ENCODE measurements around the gene PDE6B.

The PDE6B gene

DNA sequence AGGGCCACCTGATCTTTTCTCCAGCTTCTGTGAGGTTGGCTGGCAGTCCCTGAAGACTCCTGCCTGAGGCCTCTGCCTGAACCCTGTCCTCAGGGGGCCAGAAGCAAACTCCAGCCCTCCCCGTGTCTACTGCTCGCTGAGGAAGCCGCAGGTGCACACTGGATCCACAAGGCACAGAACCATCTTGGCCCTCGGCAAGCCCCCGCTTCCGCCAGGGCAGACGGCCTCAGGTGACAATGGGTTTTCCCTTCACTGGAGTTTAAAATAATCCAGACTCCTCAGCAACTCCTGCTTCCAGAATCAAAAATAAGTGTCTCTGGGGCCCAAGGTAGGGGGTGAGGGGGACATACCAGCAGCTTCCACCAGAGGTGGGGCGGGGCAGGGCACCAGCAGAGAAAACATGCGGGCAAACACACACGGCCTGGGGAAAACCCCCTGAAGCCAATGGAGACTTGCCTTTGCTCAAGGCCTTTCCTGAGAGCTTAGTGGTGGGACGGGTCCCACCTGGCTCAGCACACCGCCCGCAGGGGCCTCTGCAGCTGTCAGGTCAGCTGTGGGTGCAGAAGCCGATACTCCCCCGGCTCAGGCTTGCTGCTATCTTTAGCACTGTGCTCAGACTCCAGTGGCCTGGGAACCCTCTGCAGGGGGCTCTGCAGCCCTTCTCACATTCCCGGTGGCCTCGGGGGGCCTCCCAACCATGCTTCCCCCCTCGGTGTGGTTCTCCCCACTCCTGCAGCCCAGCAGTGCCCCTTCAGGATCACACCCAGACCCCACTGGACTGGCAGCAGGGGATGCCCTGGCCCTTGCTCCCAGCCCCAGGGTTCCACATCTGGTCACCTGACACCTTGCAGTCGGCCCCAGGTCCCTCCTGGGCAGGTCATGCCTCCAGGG, 50.9 kb downstream of the PDE6B start:
- peak overlapping the region; percentile 94 for H3K4me3 ChIP-seq (ENCODE audit: low read length)
- H3K36me3 ChIP-seq (replicated peaks; ENCODE audit: low read depth, low read length): peaks cover 11% of the 10 kb centered on the region
- no peaks in the 10 kb centered on the region for H3K27me3 ChIP-seq (ENCODE audit: low read depth, low read length)
- H3K9ac ChIP-seq (ENCODE audit: low read length): peak overlapping the region; percentile 97
- H2AFZ ChIP-seq (ENCODE audit: low read depth, low read length): no peak overlapping the region
- no peaks in the 10 kb centered on the region for H4K20me1 ChIP-seq (ENCODE audit: insufficient read depth, low read length)
- peaks cover 40% of the 10 kb centered on the region for H3K4me1 ChIP-seq (ENCODE audit: low read length)
- no peak for TF ChIP-seq EZH2phosphoT487 (IDR thresholded peaks at IDR 0.05; ENCODE audit: low read depth)
- TF ChIP-seq, protein P1, sequence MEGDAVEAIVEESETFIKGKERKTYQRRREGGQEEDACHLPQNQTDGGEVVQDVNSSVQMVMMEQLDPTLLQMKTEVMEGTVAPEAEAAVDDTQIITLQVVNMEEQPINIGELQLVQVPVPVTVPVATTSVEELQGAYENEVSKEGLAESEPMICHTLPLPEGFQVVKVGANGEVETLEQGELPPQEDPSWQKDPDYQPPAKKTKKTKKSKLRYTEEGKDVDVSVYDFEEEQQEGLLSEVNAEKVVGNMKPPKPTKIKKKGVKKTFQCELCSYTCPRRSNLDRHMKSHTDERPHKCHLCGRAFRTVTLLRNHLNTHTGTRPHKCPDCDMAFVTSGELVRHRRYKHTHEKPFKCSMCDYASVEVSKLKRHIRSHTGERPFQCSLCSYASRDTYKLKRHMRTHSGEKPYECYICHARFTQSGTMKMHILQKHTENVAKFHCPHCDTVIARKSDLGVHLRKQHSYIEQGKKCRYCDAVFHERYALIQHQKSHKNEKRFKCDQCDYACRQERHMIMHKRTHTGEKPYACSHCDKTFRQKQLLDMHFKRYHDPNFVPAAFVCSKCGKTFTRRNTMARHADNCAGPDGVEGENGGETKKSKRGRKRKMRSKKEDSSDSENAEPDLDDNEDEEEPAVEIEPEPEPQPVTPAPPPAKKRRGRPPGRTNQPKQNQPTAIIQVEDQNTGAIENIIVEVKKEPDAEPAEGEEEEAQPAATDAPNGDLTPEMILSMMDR (IDR thresholded peaks at IDR 0.05; ENCODE audit: low read depth, low read length): no peak
- H3K79me2 ChIP-seq (ENCODE audit: low read length): peaks cover 26% of the 10 kb centered on the region
- peak overlapping the region; percentile 91 for H3K4me2 ChIP-seq (ENCODE audit: low read length)
- no peaks in the 10 kb centered on the region for H3K9me3 ChIP-seq (ENCODE audit: insufficient read depth, low read length)
- H3K27ac ChIP-seq (ENCODE audit: low read length): peak overlapping the region; percentile 84

DNA sequence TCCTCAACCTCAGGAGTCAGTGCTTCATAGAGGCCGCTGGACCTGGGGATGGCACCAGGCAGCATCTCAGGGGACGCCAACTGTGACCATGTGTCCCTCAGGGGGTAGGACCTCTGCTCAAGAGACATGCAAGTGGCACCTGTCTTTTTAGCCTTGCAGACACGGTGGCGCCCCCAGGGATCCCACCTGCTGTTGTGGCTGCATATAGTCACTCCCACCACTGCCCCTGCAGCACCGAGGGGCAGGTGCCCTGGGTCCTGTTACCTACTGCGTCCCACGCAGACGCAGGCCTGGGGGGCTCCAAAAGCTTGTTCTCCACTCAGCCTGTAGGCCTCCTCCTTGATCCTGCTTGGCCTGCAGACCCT, 51.5 kb downstream of the PDE6B start:
- Histone ChIP-seq H3K4me3 (ENCODE audit: low read length) (peak overlapping the region; percentile 94), H3K79me2 (ENCODE audit: low read length) (peaks cover 26% of the 10 kb centered on the region), H3K27ac (ENCODE audit: low read length) (peak overlapping the region; percentile 84), H3K9ac (ENCODE audit: low read length) (peak overlapping the region; percentile 97; the same call in 1 of the 2 replicates), H3K4me1 (ENCODE audit: low read length) (peaks cover 40% of the 10 kb centered on the region), H3K9me3 (ENCODE audit: insufficient read depth, low read length) (no peaks in the 10 kb centered on the region), H4K20me1 (ENCODE audit: insufficient read depth, low read length) (no peaks in the 10 kb centered on the region), H2AFZ (ENCODE audit: low read depth, low read length) (no peak overlapping the region), H3K36me3 (replicated peaks; ENCODE audit: low read depth, low read length) (peaks cover 6% of the 10 kb centered on the region), H3K27me3 (ENCODE audit: low read depth, low read length) (no peaks in the 10 kb centered on the region), H3K4me2 (ENCODE audit: low read length) (peak overlapping the region; percentile 91)
- TF ChIP-seq EZH2phosphoT487 (IDR thresholded peaks at IDR 0.05; ENCODE audit: low read depth): no peak
- TF ChIP-seq, protein P1 (IDR thresholded peaks at IDR 0.05; ENCODE audit: low read depth, low read length): no peak

DNA sequence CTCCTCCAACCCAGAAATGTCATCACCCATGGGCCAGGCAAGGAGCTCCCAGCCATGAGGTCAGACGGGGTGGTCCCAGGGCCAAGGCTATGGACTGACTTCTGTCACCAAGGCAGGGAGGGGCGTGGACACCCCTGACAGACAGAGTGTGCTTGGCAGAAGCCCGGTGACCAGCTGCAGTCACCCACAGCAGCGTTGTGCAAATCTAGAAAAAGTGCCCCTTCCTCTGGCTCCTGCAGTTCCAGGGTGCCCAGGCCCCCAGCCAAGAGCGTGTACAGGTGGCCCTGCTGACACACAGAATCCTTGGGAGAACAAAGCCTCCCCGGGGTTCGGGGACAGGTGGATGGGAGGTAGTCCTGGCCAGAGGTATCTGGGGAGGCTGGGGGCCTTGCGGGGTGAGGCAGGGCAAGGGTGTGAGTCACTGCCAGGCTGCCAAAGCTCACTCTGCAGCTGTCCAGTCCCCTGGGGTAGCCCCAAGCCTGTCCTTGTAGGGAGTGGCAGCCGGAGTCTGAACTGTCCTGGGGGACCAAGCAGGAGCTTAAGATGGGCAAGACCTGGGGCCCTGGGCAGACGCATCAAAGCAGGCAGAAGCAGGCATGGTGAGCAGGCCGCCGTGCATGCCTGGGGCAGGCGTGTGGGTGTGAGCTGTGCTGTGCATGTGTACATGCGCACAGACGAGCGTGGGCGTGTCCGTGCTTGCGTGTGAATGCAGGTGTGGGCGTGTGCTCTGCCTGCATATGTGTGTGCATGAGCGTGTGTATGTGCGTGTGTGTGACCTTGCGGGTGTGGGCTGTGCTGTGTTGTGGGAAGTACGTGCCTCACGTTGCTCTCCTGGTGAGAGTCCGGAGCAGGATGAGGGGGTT, 52.3 kb downstream of the PDE6B start:
- no peak for TF ChIP-seq EZH2phosphoT487 (IDR thresholded peaks at IDR 0.05; ENCODE audit: low read depth)
- TF ChIP-seq, protein P1 (IDR thresholded peaks at IDR 0.05; ENCODE audit: low read depth, low read length): no peak
- H4K20me1 ChIP-seq (ENCODE audit: insufficient read depth, low read length): no peaks in the 10 kb centered on the region
- H3K9me3 ChIP-seq (ENCODE audit: insufficient read depth, low read length): no peaks in the 10 kb centered on the region
- H2AFZ ChIP-seq (ENCODE audit: low read depth, low read length): no peak overlapping the region
- no peak overlapping the region for H3K9ac ChIP-seq (ENCODE audit: low read length)
- peaks cover 40% of the 10 kb centered on the region for H3K4me1 ChIP-seq (ENCODE audit: low read length)
- H3K27me3 ChIP-seq (ENCODE audit: low read depth, low read length): no peaks in the 10 kb centered on the region
- peak overlapping the region; percentile 91 for H3K4me2 ChIP-seq (ENCODE audit: low read length)
- H3K4me3 ChIP-seq (ENCODE audit: low read length): no peak overlapping the region
- peaks cover 26% of the 10 kb centered on the region for H3K79me2 ChIP-seq (ENCODE audit: low read length)
- peak overlapping the region; percentile 84; the same call in 1 of the 2 replicates for H3K27ac ChIP-seq (ENCODE audit: low read length)
- H3K36me3 ChIP-seq (replicated peaks; ENCODE audit: low read depth, low read length): no peaks in the 10 kb centered on the region
